Measurements from ENCODE around the gene CCL25. TPM values are rescaled to one million over a fixed set of nuclear protein-coding genes. Genes with fewer than 3 reads are reported as not detected.

Gene CCL25
- total and polyA plus RNA-seq, 2 experiments from 2014 or later = 0.52 to 0.73 TPM

GRCh38 chr19:8021374-8021773, 31.2 kb upstream of the CCL25 start:
- Histone ChIP-seq H3K36me3 (ENCODE audit: insufficient read depth) (no peaks in the 10 kb centered on the region), H3F3A (replicated peaks; ENCODE audit: low read depth) (no peaks in the 10 kb centered on the region), H3K27me3 (ENCODE audit: insufficient read depth) (no peaks in the 10 kb centered on the region), H3K79me2 (replicated peaks; ENCODE audit: insufficient read depth) (no peaks in the 10 kb centered on the region), H4K20me1 (replicated peaks; ENCODE audit: insufficient read depth) (no peaks in the 10 kb centered on the region), H3K4me2 (no peak overlapping the region), H3K4me3 (no peak overlapping the region), H3K4me1 (ENCODE audit: insufficient read depth) (no peaks in the 10 kb centered on the region), H3K27ac (ENCODE audit: low read depth) (no peak overlapping the region; the same call in 1 of the 2 replicates), H2AFZ (no peak overlapping the region), H3K9me2 (ENCODE audit: insufficient read depth) (no peaks in the 10 kb centered on the region)
- Mint-ChIP-seq H3K36me3 (ENCODE audit: low read depth) (no peaks in the 10 kb centered on the region), H3K27ac (no peak overlapping the region), H3K4me3 (no peak overlapping the region), H3K9me3 (peaks cover 3% of the 10 kb centered on the region; the same call in 1 of the 3 replicates), H3K27me3 (ENCODE audit: insufficient read depth, low read depth, poor library complexity) (peaks cover 13% of the 10 kb centered on the region), H3K4me1 (no peaks in the 10 kb centered on the region)
- ATAC-seq = no peak
- no peak for TF ChIP-seq EZH2phosphoT487 (IDR thresholded peaks at IDR 0.05; ENCODE audit: unreplicated experiment)
- TF ChIP-seq POLR2AphosphoS5 (IDR thresholded peaks at IDR 0.05; ENCODE audit: low read depth) = no peak
- no peak for TF ChIP-seq REST (IDR thresholded peaks at IDR 0.05; ENCODE audit: unreplicated experiment)
- TF ChIP-seq JUNB (IDR thresholded peaks at IDR 0.05; ENCODE audit: unreplicated experiment) = no peak
- TF ChIP-seq NANOG (IDR thresholded peaks at IDR 0.05; ENCODE audit: borderline replicate concordance) = no peak
- TF ChIP-seq ZNF462 (CRISPR knock-in tag; IDR thresholded peaks at IDR 0.05) = no peak
- no peak for TF ChIP-seq ZNF114 (CRISPR knock-in tag; IDR thresholded peaks at IDR 0.05)
- TF ChIP-seq CREB1 (CRISPR knock-in tag; IDR thresholded peaks at IDR 0.05; ENCODE audit: low read depth) = no peak
- no peak for TF ChIP-seq ETS1 (IDR thresholded peaks at IDR 0.05)
- DNase-seq (ENCODE audit: low spot score) = no peak
